NCI-H146 treated with DMSO at 0.1 percent for 48 hours (cell line): ENCODE results near the gene SLC25A18.
"Not testable (repeated sequence)": the region's sequence is repeated elsewhere in the genome, so short reads cannot be mapped to it uniquely, and the experiment has no call there.

ENCODE experiments used
- DNase-seq: peaks from one replicate; lab custom pipeline; 2025; ENCODE audit not compliant: unreplicated experiment; lab: John Stamatoyannopoulos, UW

SLC25A18 gene

GRCh38 chr22:17562906-17563870 lies at the start of gene SLC25A18:
TSS of gene SLC25A18 (plus strand) at chr22:17563498. CDS start at chr22:17579945, 16,447 bp downstream.
- no peak for DNase-seq

- DNase-seq: no peak
These were observed 49.7 kb upstream of the SLC25A18 start for GRCh38 chr22:17513612-17514011.

- DNase-seq: no peak
These were observed 49.2 kb upstream of the SLC25A18 start for GRCh38 chr22:17514084-17514483.

- no peak for DNase-seq
These were observed 44.9 kb upstream of the SLC25A18 start for GRCh38 chr22:17518406-17518805.

GRCh38 chr22:17521971-17522370 lies 41.3 kb upstream of the SLC25A18 start:
- DNase-seq: not testable (repeated sequence)

GRCh38 chr22:17523925-17524324 lies 39.4 kb upstream of the SLC25A18 start:
- DNase-seq: no peak

- no peak for DNase-seq
These were observed 27.0 kb upstream of the SLC25A18 start for GRCh38 chr22:17536269-17536668.

GRCh38 chr22:17537155-17537554 lies 26.1 kb upstream of the SLC25A18 start:
- no peak for DNase-seq

- no peak for DNase-seq
These were observed 22.8 kb upstream of the SLC25A18 start for GRCh38 chr22:17540481-17540880.

GRCh38 chr22:17541476-17541875 lies 21.8 kb upstream of the SLC25A18 start:
- no peak for DNase-seq

- DNase-seq: no peak
These were observed 20.8 kb upstream of the SLC25A18 start for GRCh38 chr22:17542452-17542851.

- DNase-seq: no peak
These were observed 15.1 kb upstream of the SLC25A18 start for GRCh38 chr22:17548010-17548755.

GRCh38 chr22:17548756-17549035 lies 14.6 kb upstream of the SLC25A18 start:
- no peak for DNase-seq

GRCh38 chr22:17549183-17549582 lies 14.1 kb upstream of the SLC25A18 start:
- no peak for DNase-seq

- DNase-seq: no peak
These were observed 13.6 kb upstream of the SLC25A18 start for GRCh38 chr22:17549655-17550054.

- no peak for DNase-seq
These were observed 10.6 kb upstream of the SLC25A18 start for GRCh38 chr22:17552737-17553136.

- no peak for DNase-seq
These were observed 8.5 kb upstream of the SLC25A18 start for GRCh38 chr22:17554814-17555213.

- no peak for DNase-seq
These were observed 4.1 kb upstream of the SLC25A18 start for GRCh38 chr22:17559188-17559587.

- no peak for DNase-seq
These were observed 666 bp downstream of the SLC25A18 start for GRCh38 chr22:17563936-17564391.

GRCh38 chr22:17566016-17566687 lies 2.9 kb downstream of the SLC25A18 start:
- DNase-seq: not testable (repeated sequence)

GRCh38 chr22:17566776-17567175 lies 3.5 kb downstream of the SLC25A18 start:
- DNase-seq: no peak
